ENCODE measurements around the gene CASR.

Gene CASR

DNA sequence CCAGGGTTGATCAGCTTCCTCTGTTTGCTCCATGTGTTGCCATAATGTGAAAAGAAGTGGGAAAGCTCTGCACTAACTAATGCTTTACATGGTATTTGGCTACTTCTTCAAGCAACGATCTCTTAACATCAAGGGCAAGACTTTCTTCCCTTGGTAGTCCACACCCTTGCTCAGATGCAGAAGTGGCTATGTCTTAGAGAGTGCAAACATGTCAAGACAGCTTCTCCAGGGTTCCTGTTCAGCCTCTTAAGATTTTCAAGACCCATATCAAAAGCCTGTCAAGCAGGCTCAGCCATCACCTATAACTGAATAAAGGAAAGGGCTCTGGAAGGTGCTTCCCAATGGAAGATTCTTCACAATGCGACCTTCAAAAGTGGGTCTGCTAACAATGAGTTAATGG, 76.7 kb downstream of the CASR start:
- no peak for DNase-seq

DNA sequence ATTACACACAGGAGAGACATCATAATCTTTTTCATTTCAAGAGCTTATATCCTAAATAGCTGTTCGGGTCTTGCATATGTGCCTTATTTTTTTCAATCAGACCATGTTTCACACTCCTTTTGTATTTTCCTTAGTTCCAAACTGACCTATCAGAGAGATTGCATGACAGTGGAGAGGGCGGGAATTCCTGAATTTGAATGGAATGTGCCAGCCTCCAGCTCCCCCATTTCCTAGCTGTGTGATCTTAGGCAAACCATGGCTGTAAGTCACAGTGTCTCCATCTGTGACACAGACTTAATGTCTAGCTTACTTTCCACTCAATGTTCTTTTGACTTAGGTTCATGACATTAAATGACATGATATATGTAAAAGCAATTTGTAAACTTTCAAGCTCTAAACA, 79.6 kb downstream of the CASR start:
- DNase-seq, result no peak

DNA sequence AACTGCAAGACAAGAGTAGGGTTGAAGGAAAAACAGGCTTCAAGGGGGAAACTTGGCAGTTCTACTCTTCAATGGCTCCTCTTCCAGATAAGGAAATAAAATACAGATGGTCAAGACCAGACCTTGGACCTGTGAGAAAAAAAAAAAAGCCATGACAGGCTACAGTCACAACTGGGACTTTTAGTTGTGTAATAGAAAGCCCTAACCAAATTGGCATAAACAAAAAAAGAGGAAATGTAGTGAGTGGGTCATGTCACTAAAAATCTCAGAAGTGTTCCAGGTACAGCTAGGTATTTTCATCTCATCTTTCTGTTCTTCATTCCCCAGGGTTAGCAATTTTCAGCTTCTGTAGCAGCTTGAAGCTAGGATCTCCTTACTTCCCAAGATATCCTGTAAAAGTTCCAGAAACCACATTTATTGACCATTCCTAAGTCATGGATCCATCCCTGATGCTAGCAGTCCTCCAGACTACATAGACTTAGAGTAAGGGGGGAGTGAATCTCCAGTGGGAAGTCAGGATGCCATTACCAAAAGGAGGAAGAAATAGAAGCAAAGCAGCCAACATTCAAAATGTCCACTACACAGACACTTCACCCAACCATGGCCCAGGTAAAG, 80.6 kb downstream of the CASR start:
- no peak for DNase-seq

DNA sequence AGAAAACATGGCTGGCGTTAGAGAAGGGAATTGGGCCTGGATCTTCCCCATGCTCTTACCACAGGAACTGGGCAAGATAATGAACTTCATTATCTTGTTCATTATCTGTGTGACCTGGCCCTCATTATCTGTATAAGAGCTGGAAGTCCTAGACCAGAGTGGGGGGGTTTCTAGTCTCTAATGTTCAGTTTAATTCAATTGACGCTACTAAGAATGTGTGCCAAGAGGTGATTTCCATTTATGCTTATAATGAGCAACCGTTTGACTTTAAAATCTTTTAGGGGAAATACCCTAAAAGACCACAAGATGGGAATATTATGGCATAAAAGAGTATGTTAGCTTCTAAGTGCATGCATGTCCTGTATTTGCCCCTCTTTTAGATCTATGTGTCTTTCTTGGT, 82.5 kb downstream of the CASR start:
- no peak for DNase-seq

DNA sequence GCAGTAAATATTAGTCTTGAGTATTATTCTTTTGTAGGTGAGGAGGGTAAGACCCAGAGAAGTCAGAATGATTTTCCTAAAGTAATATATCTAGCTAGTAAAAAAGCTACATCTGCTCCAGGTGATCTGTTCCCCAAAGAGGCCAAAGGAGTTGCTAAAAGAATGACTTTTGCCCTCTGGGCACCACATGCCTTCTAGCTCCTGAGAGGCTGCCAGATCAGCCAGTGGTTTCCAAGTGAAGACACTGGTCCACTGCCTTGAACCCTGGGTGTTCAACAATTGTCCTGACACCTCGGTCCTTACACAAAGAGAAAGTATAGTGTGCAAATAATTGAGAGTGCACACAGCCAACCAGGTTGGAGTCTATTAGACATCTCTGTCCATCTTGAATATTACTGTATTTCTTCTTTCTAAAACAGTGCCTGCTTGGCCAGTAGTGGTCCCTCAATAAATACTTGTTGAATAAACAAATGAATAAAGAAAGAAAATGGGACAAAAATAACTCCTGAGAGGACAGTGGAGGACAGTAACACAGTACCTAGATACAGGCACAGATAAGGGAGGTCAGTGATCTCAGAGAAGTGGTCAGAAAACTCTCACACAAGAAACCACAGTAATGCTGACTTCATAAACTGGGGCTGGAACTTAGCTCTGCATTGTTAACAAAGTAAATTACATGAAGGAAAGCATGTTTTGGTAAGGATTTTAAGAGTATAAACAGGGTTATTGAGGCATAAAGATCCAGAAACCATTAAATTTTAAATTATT, 85.0 kb downstream of the CASR start:
- no peak for DNase-seq

DNA sequence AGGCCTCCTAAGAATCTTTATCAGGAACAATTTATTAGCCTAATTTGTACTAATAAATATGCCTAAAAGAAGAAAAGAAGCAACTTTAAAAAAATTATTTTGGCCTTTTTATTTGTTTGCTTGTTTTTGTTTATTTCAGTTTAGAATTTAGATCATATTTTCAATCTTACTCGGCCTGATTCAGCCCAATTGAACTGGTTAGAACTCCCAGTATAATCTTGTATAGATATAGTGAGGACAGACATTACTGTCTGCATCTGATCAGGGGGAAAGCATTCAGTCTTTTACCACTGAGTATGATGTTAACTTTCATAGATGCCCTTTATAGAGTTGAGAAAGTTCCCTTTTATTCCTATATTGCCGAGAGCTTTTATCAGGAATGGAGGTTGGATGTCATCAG, 85.6 kb downstream of the CASR start:
- DNase-seq, result no peak

DNA sequence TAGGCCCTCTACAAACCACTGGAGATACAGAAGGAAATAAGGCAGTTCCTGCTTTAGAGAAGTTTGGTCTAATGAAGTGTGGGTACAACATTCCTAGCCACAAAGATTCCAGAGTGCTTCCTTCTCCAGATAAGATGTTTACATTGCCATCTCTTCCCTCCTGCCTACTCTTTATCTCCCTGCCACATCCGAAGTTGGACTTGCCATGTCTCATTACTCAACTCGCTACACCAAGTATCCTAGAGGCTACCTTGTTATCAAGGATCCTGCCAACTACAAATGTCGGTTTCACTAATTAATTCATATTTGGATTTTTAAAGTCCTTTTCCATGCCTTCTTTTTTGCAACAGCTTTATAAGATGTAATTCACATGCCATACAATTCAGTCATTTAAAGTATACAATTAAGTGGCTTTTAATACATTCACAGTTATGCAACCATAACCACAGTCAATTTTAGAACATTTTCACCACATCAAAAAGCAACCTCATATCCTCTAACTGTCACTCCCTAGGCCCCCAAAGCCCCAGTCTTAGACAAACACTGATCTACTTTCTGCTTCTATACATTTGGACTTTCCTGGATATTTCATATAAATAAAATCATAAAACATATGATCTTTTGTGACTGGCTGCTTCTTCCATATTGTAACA, 87.9 kb downstream of the CASR start:
- DNase-seq, result no peak

DNA sequence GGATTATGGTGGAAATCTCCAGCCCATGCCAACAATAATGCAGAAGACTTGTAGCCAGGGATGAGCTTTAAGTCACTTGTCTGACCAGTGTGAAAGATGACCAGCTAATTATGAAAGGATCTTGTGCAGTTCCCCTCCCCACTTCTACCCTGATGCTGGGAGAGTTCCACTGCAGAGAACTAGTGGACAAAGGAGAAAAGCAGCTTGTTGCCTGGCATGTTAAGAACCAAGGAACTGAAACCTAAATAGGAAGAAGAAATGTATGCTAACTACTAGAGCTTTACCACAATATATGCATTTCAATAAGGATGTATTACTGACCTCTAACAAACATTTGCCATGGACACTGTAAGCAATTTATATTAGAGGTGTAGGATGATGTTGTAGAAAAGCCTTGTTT, 89.4 kb downstream of the CASR start:
- DNase-seq, result no peak

DNA sequence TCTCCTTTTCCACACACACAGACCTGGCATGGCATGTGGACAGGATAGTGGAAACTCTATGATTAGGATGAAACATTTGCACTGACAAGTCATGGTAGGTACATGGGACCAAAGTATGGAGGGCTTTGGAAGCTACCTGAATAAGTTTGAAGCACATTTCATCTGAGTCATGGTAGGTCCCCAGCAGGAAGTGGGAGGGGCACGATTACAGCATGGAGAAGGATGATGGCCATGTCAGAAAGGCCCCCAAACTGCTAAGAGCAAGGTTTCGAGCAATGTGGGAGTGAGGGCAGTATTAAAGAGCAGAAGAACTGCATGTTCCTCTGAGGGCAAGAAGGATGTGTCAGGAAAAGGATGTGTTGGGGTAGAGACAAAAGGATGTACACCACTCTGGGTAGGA, 90.0 kb downstream of the CASR start:
- DNase-seq, result no peak

DNA sequence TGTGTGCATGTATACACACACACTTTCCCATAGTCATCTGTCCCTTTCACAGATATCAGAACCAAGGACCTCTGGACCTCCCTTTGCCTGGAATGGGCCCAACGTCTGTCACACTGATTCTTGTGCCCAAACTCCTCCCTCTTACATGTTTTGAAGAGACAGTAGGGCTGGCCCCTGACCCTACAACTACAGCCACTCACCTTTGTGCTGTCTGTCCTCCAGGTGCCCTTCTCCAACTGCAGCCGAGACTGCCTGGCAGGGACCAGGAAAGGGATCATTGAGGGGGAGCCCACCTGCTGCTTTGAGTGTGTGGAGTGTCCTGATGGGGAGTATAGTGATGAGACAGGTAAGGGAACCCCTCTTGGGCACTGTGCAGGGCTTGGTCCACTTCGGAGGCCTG, 98.4 kb downstream of the CASR start:
- no peak for DNase-seq

DNA sequence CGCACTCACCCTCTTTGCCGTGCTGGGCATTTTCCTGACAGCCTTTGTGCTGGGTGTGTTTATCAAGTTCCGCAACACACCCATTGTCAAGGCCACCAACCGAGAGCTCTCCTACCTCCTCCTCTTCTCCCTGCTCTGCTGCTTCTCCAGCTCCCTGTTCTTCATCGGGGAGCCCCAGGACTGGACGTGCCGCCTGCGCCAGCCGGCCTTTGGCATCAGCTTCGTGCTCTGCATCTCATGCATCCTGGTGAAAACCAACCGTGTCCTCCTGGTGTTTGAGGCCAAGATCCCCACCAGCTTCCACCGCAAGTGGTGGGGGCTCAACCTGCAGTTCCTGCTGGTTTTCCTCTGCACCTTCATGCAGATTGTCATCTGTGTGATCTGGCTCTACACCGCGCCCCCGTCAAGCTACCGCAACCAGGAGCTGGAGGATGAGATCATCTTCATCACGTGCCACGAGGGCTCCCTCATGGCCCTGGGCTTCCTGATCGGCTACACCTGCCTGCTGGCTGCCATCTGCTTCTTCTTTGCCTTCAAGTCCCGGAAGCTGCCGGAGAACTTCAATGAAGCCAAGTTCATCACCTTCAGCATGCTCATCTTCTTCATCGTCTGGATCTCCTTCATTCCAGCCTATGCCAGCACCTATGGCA, 100.5 kb downstream of the CASR start:
- no peak for DNase-seq

DNA sequence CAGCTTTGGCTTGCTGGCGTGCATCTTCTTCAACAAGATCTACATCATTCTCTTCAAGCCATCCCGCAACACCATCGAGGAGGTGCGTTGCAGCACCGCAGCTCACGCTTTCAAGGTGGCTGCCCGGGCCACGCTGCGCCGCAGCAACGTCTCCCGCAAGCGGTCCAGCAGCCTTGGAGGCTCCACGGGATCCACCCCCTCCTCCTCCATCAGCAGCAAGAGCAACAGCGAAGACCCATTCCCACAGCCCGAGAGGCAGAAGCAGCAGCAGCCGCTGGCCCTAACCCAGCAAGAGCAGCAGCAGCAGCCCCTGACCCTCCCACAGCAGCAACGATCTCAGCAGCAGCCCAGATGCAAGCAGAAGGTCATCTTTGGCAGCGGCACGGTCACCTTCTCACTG, 101.0 kb downstream of the CASR start:
- no peak for DNase-seq

DNA sequence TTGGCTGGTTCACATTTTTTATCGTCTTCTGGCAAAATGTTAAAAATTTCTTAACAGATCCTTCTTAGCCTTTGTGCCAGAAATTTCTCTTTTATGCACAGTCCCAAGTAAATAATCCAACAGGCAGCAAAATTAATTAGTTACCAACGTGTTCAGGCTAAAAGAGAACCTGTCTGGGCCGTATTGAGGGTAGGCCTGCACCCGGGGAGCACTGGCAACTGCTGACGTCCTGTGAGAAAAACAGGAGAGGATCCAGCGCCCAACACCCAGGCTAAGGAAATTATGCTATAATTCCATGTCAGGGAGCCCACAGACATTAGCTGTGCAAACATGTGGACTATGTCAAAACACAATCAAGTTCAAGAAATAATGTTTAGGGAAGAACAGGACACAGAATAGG, 110.9 kb downstream of the CASR start:
- no peak for DNase-seq

DNA sequence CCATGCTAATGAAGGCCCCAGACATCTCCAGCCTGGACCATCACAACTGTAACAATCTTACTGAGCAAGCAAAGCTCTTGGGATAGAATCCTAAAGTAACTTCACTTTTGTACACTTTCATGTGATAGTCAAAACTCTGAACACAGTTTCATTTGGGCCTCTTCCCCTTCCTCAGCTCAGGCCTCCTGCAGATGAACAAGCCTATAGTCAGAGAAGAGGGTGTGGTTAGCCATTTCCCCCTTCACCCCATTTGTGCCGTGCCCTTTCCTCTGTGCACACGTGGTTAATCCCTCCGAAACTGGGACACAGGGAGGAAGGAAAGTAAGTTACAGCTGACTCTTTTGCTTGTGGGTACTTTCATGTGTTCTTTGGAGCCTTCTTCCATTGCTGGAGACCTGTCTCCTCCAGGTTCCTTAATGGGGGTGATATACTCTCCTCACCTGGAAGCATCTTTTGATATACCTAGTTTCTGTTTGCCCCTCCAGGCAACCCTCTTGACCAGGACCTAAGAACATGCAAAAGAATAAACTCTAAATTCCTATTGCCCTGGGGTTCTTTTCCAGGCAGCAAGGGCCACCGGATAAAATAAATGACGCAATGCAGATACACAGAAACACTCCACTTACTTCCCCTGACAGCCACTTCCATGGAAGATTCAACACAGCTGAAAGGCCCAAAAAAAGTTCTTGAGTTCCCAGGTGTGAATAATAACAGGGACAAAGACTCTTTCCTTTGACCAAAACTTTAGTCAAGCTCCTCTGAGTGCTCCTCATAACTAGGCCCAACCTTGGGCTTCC, 112.0 kb downstream of the CASR start:
- DNase-seq, result no peak

DNA sequence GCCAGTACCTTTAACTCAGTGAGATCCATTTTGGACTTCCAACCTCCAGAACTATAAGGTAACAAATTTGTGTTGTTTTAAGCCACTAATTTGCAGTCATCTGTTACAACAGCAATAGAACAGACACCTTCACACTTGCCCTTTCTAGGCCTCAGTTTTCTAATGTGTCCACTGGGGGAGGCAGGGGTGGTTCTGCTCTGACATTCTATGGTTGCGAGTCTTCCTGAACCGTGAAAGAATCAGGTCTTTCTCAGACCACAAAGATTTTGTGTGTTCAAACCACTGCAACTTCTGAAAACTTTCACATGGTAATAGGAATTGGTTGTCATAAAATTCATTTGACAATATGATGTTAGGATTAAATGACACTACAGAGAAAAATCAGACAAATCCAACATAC, 114.8 kb downstream of the CASR start:
- no peak for DNase-seq

DNA sequence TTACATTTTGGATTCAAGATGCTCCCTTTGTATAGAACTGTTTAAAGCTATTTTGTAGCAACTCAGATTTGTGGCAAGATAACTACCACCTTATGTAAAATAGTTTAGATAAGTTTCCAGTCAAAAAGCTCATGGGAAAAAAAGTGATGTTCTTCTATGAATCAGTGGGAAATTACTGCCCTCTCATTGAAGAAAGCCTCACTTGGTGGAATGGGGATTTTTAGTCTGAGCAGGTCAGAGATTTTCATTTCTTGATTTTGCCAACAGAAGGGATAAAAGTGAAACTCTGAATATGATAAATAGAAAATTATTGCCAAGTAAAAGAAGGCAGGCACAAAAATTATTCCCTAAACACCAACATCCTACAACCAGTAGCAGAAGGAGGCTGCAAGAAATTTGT, 115.7 kb downstream of the CASR start:
- no peak for DNase-seq

DNA sequence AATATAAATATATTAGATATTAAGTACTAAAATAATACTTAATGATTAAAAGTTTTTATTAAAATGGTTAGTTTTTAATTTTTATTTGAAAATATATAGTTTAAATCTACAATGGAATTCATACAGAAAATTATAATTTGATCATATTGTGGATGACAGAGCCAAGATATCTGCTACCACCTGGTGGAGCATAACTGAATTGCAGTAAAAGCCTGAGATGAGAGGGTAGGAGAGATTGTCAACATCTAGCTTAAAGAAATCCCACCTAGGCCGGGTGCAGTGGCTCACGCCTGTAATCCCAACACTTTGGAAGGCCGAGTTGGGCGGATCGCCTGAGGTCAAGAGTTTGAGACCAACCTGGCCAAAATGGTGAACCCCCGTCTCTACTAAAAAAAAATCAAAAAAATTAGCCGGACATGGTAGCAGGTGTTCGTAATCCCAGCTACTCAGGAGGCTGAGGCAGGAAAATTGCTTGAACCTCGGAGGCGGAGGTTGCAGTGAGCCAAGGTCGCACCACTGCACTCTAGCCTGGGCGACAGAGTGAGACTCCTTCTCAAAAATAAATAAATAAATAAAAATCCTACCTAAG, 116.5 kb downstream of the CASR start:
- DNase-seq, result peak; percentile 3

DNA sequence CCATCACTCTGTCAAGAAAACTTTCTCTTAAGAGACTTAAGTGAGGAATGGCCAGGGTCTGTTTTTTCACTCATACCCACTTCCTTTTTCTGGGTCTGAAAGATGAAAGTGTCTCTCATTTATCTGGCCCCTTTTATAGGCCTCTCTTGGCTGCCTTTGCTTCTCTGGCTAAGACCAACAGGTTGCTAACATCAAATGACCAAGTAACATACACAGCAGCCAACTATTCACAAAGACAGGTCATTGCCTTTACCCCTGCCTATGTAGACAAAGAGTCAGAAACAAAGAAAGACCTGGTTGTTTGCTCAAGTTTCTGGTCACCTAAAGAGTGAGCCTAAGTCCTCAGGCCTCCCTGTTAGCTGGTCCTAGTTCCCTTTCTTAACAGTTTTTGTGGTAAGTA, 117.6 kb downstream of the CASR start:
- DNase-seq, result no peak

DNA sequence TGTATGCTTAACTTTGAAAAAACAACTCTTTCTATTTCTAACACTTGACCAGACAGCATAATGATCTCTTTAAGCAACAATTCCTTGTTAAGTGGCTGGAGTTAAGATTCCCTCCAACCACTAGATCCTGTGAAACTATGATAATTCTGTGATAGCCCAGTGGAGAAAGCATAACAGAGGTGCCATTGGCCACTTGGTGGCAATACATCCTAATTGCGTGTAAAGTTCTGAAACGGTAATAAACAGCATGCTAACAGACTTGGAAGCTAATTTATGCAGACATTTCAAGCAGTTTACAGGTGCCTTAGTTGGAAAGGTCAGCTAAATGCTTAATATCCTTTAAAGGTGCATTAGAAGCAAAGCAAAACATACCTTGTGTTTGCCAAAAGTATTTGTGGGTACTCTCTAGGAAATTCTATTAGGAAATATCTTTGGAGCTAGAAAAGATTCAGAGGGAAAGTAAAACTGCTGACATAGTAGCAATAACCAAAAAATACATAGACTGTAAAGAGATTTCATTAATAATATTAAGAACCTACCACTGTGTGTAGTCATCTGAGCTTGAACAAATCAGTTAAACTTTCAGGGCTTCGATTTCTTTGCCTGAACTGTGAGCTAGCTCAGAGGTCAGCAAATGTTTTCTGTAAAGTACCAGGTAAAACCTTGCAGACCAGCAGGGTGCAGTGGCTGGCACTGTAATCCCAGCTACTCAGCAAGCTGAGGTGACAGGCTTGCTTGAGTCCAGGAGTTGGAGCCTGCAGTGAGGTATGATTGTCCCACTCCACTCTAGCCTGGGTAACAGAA, 122.6 kb downstream of the CASR start:
- no peak for DNase-seq

DNA sequence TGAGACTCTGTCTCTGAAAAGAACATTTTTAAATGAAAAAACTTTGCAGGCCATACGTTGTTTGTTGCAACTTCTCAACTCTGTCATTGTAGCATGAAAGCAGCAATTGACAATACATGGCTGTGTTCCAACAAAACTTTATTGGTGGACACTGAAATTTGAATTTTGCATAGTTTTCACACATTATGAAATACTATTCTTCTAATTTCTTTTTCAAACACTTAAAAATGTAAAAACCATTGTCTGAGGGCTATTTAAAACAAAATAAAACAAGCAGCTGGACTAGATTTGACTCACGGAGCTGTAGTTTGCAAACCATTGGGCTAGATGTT, 123.1 kb downstream of the CASR start:
- DNase-seq, result no peak

DNA sequence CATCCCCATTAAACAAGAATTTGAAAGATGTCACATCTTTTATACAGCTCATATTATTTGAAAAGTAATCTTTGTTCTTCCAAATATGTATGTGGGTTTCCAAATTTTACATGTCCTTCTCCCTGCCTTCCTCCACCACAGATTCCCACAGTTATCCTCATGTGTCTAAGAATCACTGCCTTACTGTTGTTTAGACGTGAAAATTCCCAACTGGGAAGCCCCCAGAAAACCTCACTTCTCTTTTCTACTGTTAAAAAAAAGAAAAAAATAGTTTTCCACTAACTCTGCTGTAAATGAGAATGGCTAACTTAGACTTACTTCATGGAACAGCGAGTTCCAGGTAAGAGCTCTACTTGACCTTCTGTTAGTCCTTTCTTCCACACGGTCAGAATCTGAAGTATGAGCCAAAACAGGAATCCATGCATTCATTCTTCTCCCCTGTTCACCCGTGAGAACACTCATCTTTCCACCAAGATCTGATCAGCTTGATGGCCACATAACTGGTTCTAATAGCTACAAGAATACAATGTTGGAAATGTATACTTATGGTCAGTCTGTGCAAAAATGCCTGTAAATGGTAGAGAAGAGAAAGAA, 123.7 kb downstream of the CASR start:
- no peak for DNase-seq

DNA sequence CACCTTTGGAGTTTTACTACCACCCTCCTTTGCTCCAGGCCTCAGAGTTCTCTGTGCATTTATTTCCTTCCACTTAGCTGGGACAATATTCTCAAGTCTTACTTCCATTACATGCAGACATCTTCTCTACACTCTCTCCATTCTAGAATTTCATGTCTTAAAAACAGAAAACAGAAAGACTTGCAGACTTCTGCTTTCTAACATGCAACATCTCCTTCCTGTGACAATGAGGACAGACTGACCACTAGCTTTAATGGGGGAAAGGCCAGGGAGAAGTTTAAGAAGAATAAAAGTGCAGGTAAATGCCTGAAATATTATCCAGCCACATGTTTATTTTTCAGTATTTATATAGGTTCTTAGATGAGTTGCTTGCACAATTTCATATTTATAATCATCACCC, 124.5 kb downstream of the CASR start:
- no peak for DNase-seq

Data from eye (tissue), 1 donor.